ENCODE data around the gene DDTL.
"Not testable (repeated sequence)": the region's sequence is repeated elsewhere in the genome, so short reads cannot be mapped to it uniquely, and the experiment has no call there.

- TF ChIP-seq POLR2A (IDR thresholded peaks at IDR 0.05; ENCODE audit: low read length); GATA1 (IDR thresholded peaks at IDR 0.05; ENCODE audit: low read depth, low read length): not testable (repeated sequence)
These were observed at the start of gene DDTL for GRCh38 chr22:23966568-23966967.
